ENCODE data around the gene MRFAP1L1. TPM values are rescaled to one million over a fixed set of nuclear protein-coding genes. Genes with fewer than 3 reads are reported as not detected.

Gene MRFAP1L1
- total and polyA plus RNA-seq, 9 of the 15 experiments (the other 6 are each of a cell fraction or from before 2014, with no cell fraction given) = 37.6 to 111 (median 83.8) TPM

DNA sequence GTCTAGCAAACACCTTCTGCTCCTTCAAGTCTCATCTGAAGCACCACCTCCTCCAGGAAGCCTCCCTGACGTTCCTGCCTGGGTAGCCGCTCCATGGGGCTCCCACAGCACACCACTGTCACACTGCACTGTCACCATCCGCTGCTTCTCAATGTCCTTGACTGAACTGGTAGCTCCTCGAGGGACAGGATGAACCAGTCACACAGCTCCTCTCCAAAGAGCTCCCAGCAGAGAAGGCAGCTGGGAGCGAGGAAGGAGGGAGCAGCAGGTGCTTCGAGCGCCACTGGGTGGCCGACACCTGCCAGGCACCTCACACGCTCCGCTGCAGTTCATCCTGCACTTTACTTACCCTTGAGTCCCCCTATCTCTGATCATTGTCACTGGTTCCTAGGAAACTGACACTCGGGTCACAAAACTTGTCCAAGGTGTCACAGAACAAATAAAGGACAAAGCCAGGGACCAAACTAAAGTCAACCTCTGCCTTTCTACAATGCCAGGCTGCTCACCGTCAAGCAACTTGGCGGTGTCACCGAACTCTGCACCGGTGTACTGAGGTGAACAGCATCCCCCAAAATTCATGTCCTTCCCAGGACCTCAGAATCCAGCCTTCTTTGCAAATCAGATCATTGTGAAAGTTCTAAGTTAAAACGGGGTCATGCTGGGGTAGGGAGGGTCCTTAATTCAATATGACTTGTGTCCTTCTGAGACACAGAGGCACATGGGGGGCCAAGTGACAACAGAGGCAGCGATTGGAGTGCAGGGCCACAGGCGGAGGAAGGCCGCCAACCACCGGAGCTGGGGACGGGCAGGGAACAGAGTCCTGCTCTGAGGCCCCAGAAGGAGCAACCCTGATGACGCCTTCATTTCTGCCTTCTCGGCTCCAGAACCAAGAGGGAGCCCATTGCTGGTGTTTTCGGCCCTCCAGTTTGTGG lies 21.5 kb downstream of the MRFAP1L1 start (continued):
- TF ChIP-seq, protein P1, sequence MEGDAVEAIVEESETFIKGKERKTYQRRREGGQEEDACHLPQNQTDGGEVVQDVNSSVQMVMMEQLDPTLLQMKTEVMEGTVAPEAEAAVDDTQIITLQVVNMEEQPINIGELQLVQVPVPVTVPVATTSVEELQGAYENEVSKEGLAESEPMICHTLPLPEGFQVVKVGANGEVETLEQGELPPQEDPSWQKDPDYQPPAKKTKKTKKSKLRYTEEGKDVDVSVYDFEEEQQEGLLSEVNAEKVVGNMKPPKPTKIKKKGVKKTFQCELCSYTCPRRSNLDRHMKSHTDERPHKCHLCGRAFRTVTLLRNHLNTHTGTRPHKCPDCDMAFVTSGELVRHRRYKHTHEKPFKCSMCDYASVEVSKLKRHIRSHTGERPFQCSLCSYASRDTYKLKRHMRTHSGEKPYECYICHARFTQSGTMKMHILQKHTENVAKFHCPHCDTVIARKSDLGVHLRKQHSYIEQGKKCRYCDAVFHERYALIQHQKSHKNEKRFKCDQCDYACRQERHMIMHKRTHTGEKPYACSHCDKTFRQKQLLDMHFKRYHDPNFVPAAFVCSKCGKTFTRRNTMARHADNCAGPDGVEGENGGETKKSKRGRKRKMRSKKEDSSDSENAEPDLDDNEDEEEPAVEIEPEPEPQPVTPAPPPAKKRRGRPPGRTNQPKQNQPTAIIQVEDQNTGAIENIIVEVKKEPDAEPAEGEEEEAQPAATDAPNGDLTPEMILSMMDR (IDR thresholded peaks at IDR 0.05 in 2 of 3, conservative IDR thresholded peaks at IDR 0.05 in 1 of 3; ENCODE audit: insufficient read depth in 2 of 3, low read depth in 1 of 3, low read length in 3 of 3) = peak in 1 of 3 experiments; percentile 27; a peak in 2 of 6 replicates
- TF ChIP-seq CREB1 (IDR thresholded peaks at IDR 0.05) (no peak), CREB1 (CRISPR knock-in tag; IDR thresholded peaks at IDR 0.05) (0 out of 2 replicates have a peak, but pooled peaks have one; percentile 38), ZNF224 (CRISPR knock-in tag; IDR thresholded peaks at IDR 0.05) (no peak), FOXP1 (CRISPR knock-in tag; IDR thresholded peaks at IDR 0.05) (no peak), NFIX (CRISPR knock-in tag; IDR thresholded peaks at IDR 0.05; ENCODE audit: low read depth) (no peak), HDAC3 (IDR thresholded peaks at IDR 0.05; ENCODE audit: borderline replicate concordance, partially characterized antibody) (no peak), PRMT5 (CRISPR knock-in tag; IDR thresholded peaks at IDR 0.05) (no peak), TGIF2 (CRISPR knock-in tag; IDR thresholded peaks at IDR 0.05) (no peak), ZNF75A (CRISPR knock-in tag; IDR thresholded peaks at IDR 0.05) (no peak), TAF7 (tag; IDR thresholded peaks at IDR 0.05) (no peak), NR2C1 (IDR thresholded peaks at IDR 0.05) (0 out of 2 replicates have a peak, but pooled peaks have one; percentile 4), NR2C1 (tag; IDR thresholded peaks at IDR 0.05) (no peak), HDAC6 (IDR thresholded peaks at IDR 0.05; ENCODE audit: low read depth, low read length) (no peak), GABPA (tag; conservative IDR thresholded peaks at IDR 0.05; ENCODE audit: low read depth) (no peak)
- TF ChIP-seq, protein P2, sequence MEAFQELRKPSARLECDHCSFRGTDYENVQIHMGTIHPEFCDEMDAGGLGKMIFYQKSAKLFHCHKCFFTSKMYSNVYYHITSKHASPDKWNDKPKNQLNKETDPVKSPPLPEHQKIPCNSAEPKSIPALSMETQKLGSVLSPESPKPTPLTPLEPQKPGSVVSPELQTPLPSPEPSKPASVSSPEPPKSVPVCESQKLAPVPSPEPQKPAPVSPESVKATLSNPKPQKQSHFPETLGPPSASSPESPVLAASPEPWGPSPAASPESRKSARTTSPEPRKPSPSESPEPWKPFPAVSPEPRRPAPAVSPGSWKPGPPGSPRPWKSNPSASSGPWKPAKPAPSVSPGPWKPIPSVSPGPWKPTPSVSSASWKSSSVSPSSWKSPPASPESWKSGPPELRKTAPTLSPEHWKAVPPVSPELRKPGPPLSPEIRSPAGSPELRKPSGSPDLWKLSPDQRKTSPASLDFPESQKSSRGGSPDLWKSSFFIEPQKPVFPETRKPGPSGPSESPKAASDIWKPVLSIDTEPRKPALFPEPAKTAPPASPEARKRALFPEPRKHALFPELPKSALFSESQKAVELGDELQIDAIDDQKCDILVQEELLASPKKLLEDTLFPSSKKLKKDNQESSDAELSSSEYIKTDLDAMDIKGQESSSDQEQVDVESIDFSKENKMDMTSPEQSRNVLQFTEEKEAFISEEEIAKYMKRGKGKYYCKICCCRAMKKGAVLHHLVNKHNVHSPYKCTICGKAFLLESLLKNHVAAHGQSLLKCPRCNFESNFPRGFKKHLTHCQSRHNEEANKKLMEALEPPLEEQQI (IDR thresholded peaks at IDR 0.05) = no peak
- TF ChIP-seq, protein P3, sequence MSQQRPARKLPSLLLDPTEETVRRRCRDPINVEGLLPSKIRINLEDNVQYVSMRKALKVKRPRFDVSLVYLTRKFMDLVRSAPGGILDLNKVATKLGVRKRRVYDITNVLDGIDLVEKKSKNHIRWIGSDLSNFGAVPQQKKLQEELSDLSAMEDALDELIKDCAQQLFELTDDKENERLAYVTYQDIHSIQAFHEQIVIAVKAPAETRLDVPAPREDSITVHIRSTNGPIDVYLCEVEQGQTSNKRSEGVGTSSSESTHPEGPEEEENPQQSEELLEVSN (IDR thresholded peaks at IDR 0.05; ENCODE audit: borderline replicate concordance in 1 of 2, extremely low read depth in 1 of 2, insufficient read depth in 1 of 2, insufficient read length in 1 of 2, low read depth in 1 of 2, low read length in 1 of 2, poor library complexity in 1 of 2, severe bottlenecking in 1 of 2) = no peak
- TF ChIP-seq, protein P4, sequence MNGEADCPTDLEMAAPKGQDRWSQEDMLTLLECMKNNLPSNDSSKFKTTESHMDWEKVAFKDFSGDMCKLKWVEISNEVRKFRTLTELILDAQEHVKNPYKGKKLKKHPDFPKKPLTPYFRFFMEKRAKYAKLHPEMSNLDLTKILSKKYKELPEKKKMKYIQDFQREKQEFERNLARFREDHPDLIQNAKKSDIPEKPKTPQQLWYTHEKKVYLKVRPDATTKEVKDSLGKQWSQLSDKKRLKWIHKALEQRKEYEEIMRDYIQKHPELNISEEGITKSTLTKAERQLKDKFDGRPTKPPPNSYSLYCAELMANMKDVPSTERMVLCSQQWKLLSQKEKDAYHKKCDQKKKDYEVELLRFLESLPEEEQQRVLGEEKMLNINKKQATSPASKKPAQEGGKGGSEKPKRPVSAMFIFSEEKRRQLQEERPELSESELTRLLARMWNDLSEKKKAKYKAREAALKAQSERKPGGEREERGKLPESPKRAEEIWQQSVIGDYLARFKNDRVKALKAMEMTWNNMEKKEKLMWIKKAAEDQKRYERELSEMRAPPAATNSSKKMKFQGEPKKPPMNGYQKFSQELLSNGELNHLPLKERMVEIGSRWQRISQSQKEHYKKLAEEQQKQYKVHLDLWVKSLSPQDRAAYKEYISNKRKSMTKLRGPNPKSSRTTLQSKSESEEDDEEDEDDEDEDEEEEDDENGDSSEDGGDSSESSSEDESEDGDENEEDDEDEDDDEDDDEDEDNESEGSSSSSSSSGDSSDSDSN (IDR thresholded peaks at IDR 0.05; ENCODE audit: borderline replicate concordance in 1 of 2, low read depth in 2 of 2, low read length in 2 of 2) = no peak
